HG02938 (cell line): ENCODE results near the gene ASIC2.

Source experiments
- ATAC-seq: cut with Tn5 transposase; IDR thresholded peaks from one replicate; pipeline ENCODE4 v1.9.1; 2021; ENCODE audit warnings: mild to moderate bottlenecking, moderate library complexity; ENCODE audit not compliant: unreplicated experiment

Gene ASIC2

GRCh38 chr17:33205552-33205951 is 87.5 kb downstream of the ASIC2 start:
- ATAC-seq: no peak

- no peak for ATAC-seq
Observed at GRCh38 chr17:33204701-33205100, 88.4 kb downstream of the ASIC2 start.

GRCh38 chr17:33204156-33204555 is 88.9 kb downstream of the ASIC2 start:
- no peak for ATAC-seq

- no peak for ATAC-seq
Observed at GRCh38 chr17:33202796-33203495, 90.1 kb downstream of the ASIC2 start.

GRCh38 chr17:33202021-33202420 is 91.1 kb downstream of the ASIC2 start:
- no peak for ATAC-seq

GRCh38 chr17:33201283-33201682 is 91.8 kb downstream of the ASIC2 start:
- no peak for ATAC-seq

- no peak for ATAC-seq
Observed at GRCh38 chr17:33200587-33200986, 92.5 kb downstream of the ASIC2 start.

GRCh38 chr17:33199571-33200510 is 93.3 kb downstream of the ASIC2 start:
- ATAC-seq: no peak

GRCh38 chr17:33198954-33199353 is 94.1 kb downstream of the ASIC2 start:
- ATAC-seq: no peak

- ATAC-seq: no peak
Observed at GRCh38 chr17:33197342-33197741, 95.8 kb downstream of the ASIC2 start.

GRCh38 chr17:33196883-33197282 is 96.2 kb downstream of the ASIC2 start:
- ATAC-seq: no peak

- no peak for ATAC-seq
Observed at GRCh38 chr17:33192951-33193911, 99.9 kb downstream of the ASIC2 start.

- no peak for ATAC-seq
Observed at GRCh38 chr17:33183487-33184026, 109.5 kb downstream of the ASIC2 start.

- ATAC-seq: no peak
Observed at GRCh38 chr17:33179151-33179550, 113.9 kb downstream of the ASIC2 start.

GRCh38 chr17:33178681-33179080 is 114.4 kb downstream of the ASIC2 start:
- no peak for ATAC-seq

GRCh38 chr17:33175562-33175961 is 117.5 kb downstream of the ASIC2 start:
- no peak for ATAC-seq

GRCh38 chr17:33171931-33172330 is 121.2 kb downstream of the ASIC2 start:
- ATAC-seq: no peak

GRCh38 chr17:33169580-33170285 is 123.4 kb downstream of the ASIC2 start:
- ATAC-seq: no peak

GRCh38 chr17:33167736-33168135 is 125.4 kb downstream of the ASIC2 start:
- no peak for ATAC-seq

GRCh38 chr17:33166472-33166871 is 126.6 kb downstream of the ASIC2 start:
- ATAC-seq: no peak
